Measurements from ENCODE around the gene CIT. TPM values are rescaled to one million over a fixed set of nuclear protein-coding genes. Genes with fewer than 3 reads are reported as not detected.

The CIT gene
- total RNA-seq, 4 donors from 2014 or later: 5.1 to 14.0 (median 8.5) TPM

- intact Hi-C loops (cut with DNase I; ENCODE audit: low total_unique reads): no loop called here
These were observed 132.1 kb downstream of the CIT start for GRCh38 chr12:119744900-119745606.

DNA sequence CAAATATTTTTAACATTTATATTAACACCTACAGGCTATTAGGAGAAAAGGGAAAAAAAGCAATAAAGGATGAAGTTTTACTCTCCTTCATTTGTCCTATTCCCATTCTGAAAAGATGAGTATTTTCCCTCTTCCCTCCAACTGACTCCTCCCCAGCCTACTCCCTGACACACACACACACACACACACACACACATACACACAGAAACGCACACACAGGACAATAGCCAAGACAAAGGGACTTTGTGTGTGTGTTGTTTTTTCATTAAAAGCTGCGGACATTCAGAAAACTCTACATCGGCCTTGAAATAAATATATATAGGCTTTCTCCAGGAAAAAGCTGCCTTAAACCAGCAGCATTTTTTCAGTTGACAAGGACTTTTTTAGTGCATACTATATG, 134.4 kb downstream of the CIT start:
- H3K4me3 ChIP-seq (ENCODE audit: low read depth, poor library complexity, severe bottlenecking): no peak overlapping the region
- DNase-seq (ENCODE audit: low spot score in 2 of 2): no peak
- TF ChIP-seq CTCF (IDR thresholded peaks at IDR 0.05) (no peak), POLR2A (IDR thresholded peaks at IDR 0.05) (no peak)
- 92 to 95% methylated on average over 3 of the region's 3 CpGs for WGBS, 2 donors
- intact Hi-C loops (cut with DNase I; ENCODE audit: low total_unique reads): no loop called here

More at GRCh38 chr12:119744900-119745606, 132.1 kb downstream of the CIT start:
- WGBS, 2 donors: 94 to 100% methylated on average over 1 of the region's 1 CpG
- no peak for DNase-seq (ENCODE audit: low spot score in 2 of 2)
- TF ChIP-seq POLR2A (IDR thresholded peaks at IDR 0.05) (no peak), CTCF (IDR thresholded peaks at IDR 0.05) (no peak)
- no peak overlapping the region for H3K4me3 ChIP-seq (ENCODE audit: low read depth, poor library complexity, severe bottlenecking)

DNA sequence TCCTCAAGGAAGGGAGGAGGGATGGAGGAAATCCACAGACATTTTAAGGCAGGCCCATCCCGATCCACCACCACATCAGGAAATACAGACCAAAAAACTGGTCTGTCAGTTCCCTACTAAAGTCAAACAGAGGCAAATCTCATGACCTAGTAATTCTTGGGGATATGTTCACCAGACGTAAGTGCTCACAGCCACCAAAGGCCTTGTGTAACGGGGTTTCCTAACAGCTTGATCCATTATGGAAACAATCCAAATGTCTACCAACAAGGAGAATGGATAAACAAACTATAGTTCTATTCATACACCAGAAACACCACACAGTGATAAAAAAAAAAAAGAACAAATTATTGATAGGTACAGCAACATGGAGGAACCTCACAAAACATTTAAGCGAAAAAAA, 136.3 kb downstream of the CIT start:
- no peak for DNase-seq (ENCODE audit: low spot score in 2 of 2)
- no peak overlapping the region for H3K4me3 ChIP-seq (ENCODE audit: low read depth, poor library complexity, severe bottlenecking)
- TF ChIP-seq POLR2A (IDR thresholded peaks at IDR 0.05): no peak
- TF ChIP-seq CTCF (IDR thresholded peaks at IDR 0.05): no peak
- intact Hi-C loops (cut with DNase I; ENCODE audit: low total_unique reads): no loop called here
- 92 to 95% methylated on average over 4 of the region's 4 CpGs for WGBS, 2 donors

DNA sequence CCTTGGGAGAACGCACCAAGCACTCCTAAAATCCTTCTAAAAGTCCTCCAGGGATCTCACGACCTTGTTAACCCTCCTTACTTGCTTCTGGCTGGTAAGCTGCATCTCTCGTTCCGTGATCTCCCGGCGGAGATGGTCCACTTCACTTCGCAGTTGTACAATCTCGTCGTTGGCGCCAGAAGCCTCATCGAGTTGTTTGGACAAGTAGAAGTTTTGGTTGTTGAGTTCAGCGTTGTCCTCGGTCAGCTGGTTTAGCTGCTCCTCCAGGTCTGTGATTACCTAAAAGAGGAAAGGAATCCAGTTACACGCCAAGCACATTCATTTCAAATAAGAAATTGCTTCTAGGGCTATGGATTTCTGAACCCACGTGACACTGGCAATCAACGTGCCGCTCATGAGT, 142.0 kb downstream of the CIT start:
- no peak for DNase-seq (ENCODE audit: low spot score in 2 of 2)
- intact Hi-C loops (cut with DNase I; ENCODE audit: low total_unique reads): no loop called here
- H3K4me3 ChIP-seq (ENCODE audit: low read depth, poor library complexity, severe bottlenecking): no peak overlapping the region
- TF ChIP-seq CTCF (IDR thresholded peaks at IDR 0.05) (no peak), POLR2A (IDR thresholded peaks at IDR 0.05) (no peak)
- 98% methylated on average over 17 of the region's 17 CpGs for WGBS, 2 donors

DNA sequence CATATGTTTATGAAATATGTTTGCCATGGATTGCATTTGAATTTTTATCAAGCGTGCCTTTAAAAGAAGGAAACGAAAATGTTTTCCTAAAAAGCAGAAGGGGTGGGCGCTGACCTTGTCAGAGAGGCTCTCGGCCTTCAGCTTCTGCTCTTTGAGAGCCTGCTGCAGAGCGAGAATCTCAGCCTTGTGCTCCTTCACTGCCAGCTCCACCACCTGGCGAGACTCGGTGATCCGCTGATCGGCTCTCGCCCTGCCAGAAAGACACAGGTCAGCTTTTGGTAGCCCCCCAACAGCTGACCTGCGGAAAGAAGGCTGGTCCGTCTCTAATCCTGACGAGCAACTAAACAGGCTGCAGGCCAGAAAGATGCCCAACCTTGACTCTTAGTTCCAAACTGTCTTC, 146.7 kb downstream of the CIT start:
- intact Hi-C loops (cut with DNase I; ENCODE audit: low total_unique reads): no loop called here
- TF ChIP-seq POLR2A (IDR thresholded peaks at IDR 0.05): no peak
- TF ChIP-seq CTCF (IDR thresholded peaks at IDR 0.05): no peak
- DNase-seq (ENCODE audit: low spot score in 2 of 2): no peak
- H3K4me3 ChIP-seq (ENCODE audit: low read depth, poor library complexity, severe bottlenecking): no peak overlapping the region
- WGBS, 2 donors: 90 to 96% methylated on average over 13 of the region's 13 CpGs

DNA sequence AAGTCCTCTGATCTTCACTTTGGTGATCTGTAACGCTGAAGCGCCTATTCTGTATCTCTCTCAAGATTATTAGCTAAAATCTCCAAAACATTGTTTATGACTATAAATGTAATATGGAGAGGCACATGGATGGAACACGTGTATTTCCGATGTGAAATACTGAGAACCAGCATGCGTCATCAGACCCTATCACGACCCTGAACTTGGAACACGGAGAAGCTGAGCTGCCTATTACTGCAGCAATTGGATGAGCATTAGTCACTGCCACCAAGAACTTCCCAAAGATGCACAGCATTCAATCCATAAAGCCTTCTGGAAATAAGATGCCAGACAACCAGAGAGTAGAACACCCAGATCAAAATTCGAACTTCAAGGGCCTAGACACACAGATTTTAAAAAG, 147.2 kb downstream of the CIT start:
- no peak overlapping the region for H3K4me3 ChIP-seq (ENCODE audit: low read depth, poor library complexity, severe bottlenecking)
- no peak for DNase-seq (ENCODE audit: low spot score in 2 of 2)
- TF ChIP-seq POLR2A (IDR thresholded peaks at IDR 0.05) (no peak), CTCF (IDR thresholded peaks at IDR 0.05) (no peak)
- 96% methylated on average over 8 of the region's 8 CpGs for WGBS, 2 donors
- intact Hi-C loops (cut with DNase I; ENCODE audit: low total_unique reads): no loop called here

All from lower leg skin (tissue), 4 donors.